Measurements from ENCODE around the gene BTBD9.

BTBD9 gene

GRCh38 chr6:38279963-38280588 lies 359.7 kb downstream of the BTBD9 start:
- no peak for DNase-seq (ENCODE audit: extremely low read depth, low read depth)
- TF ChIP-seq CTCF (IDR thresholded peaks at IDR 0.05; ENCODE audit: low read depth, low read length, missing control alignments), result no peak
- H3K4me3 ChIP-seq (replicated peaks; ENCODE audit: low read depth, low read length), result no peak overlapping the region

GRCh38 chr6:38279423-38279822 lies 360.3 kb downstream of the BTBD9 start:
- DNase-seq (ENCODE audit: extremely low read depth, low read depth), result no peak
- H3K4me3 ChIP-seq (replicated peaks; ENCODE audit: low read depth, low read length), result no peak overlapping the region
- no peak for TF ChIP-seq CTCF (IDR thresholded peaks at IDR 0.05; ENCODE audit: low read depth, low read length, missing control alignments)

GRCh38 chr6:38273325-38273724 lies 366.4 kb downstream of the BTBD9 start:
- no peak for TF ChIP-seq CTCF (IDR thresholded peaks at IDR 0.05; ENCODE audit: low read depth, low read length, missing control alignments)
- no peak overlapping the region for H3K4me3 ChIP-seq (replicated peaks; ENCODE audit: low read depth, low read length)
- DNase-seq (ENCODE audit: extremely low read depth, low read depth), result no peak

GRCh38 chr6:38272222-38272621 lies 367.5 kb downstream of the BTBD9 start:
- DNase-seq (ENCODE audit: extremely low read depth, low read depth), result no peak
- H3K4me3 ChIP-seq (replicated peaks; ENCODE audit: low read depth, low read length), result no peak overlapping the region
- TF ChIP-seq CTCF (IDR thresholded peaks at IDR 0.05; ENCODE audit: low read depth, low read length, missing control alignments), result no peak

GRCh38 chr6:38271081-38271480 lies 368.6 kb downstream of the BTBD9 start:
- no peak for TF ChIP-seq CTCF (IDR thresholded peaks at IDR 0.05; ENCODE audit: low read depth, low read length, missing control alignments)
- DNase-seq (ENCODE audit: extremely low read depth, low read depth), result no peak
- H3K4me3 ChIP-seq (replicated peaks; ENCODE audit: low read depth, low read length), result no peak overlapping the region

GRCh38 chr6:38270367-38270766 lies 369.4 kb downstream of the BTBD9 start:
- no peak overlapping the region for H3K4me3 ChIP-seq (replicated peaks; ENCODE audit: low read depth, low read length)
- no peak for DNase-seq (ENCODE audit: extremely low read depth, low read depth)

More at GRCh38 chr6:38270367-38270766, 369.4 kb downstream of the BTBD9 start:
- no peak for TF ChIP-seq CTCF (IDR thresholded peaks at IDR 0.05; ENCODE audit: low read depth, low read length, missing control alignments)

Data from HFF-Myc (cell line).